K562 (cell line): Measurements from ENCODE around the gene FEN1. TPM values are rescaled to one million over a fixed set of nuclear protein-coding genes. Genes with fewer than 3 reads are reported as not detected.

Experiments used
- ATAC-seq: fragments of 200-7000 bp; cut with Tn5 transposase; 3 replicates; pipeline ENCODE4 v1.9.1; 2020; ENCODE audit warnings: moderate library complexity
- BruUV-seq: library from RNA; stranded (reverse); fragments of 400-500 nt; replicated peaks from 2 replicates; lab custom pipeline; 2021; lab: Mats Ljungman, UMichigan
- CTCF ChIA-PET: fragments of 300-600 bp; formaldehyde crosslinking; extraction: SDS; loops from one replicate; lab custom pipeline; 2021; ENCODE audit warnings: low intra/inter-chr PET ratio; lab: Yijun Ruan, JAX
- POLR2A ChIA-PET: fragments of 300-600, 350-650 bp; sonication (Branson Sonifier 250); formaldehyde crosslinking; extraction: SDS; loops from one replicate; lab custom pipeline; 2021; ENCODE audit warnings: antibody characterized with exemption, inconsistent platforms; lab: Yijun Ruan, JAX
- DNase-seq, 4 experiments: peaks; one replicate each; pipeline versions ENCODE4 v3.0.0 to v3.0.0-alpha.2; 2011 to 2018; ENCODE audit warnings: low spot score in 3 of 4, mixed read lengths in 3 of 4; ENCODE audit errors: extremely low read depth in 1 of 4
- FAIRE-seq: peaks from 2 replicates; lab custom pipeline; 2011; peaks lifted over from hg19 to GRCh38; lab: Jason Lieb, UNC
- H2AFZ ChIP-seq: 2 replicates; pipeline ENCODE4 v1.6.0; 2011; ENCODE audit warnings: low read depth, low read length, control low read depth, inconsistent platforms
- H3K27ac ChIP-seq: fragments of 200-600 bp; 3 replicates; pipeline ENCODE4 v1.8.0; 2011; ENCODE audit warnings: low read depth, mild to moderate bottlenecking, control low read depth, inconsistent platforms, low read length, moderate library complexity, mixed read lengths; ENCODE audit errors: extremely low read depth
- H3K27me3 ChIP-seq, 2 experiments: fragments of 300-600 bp in 1 of 2; 2 replicates in 1 of 2; 3 replicates in 1 of 2; pipeline versions ENCODE4 v1.6.0 to v1.8.0; 2011; ENCODE audit warnings: inconsistent platforms in 2 of 2, low read length in 2 of 2, mild to moderate bottlenecking in 1 of 2, mixed read lengths in 1 of 2, moderate library complexity in 1 of 2; ENCODE audit not compliant: control insufficient read depth in 2 of 2, insufficient read depth in 2 of 2
- H3K36me3 ChIP-seq: fragments of 300-600 bp; 3 replicates; pipeline ENCODE4 v1.8.0; 2011; ENCODE audit warnings: mild to moderate bottlenecking, low read length, inconsistent platforms; ENCODE audit not compliant: control insufficient read depth, insufficient read depth
- H3K4me1 ChIP-seq, 2 experiments: fragments of 200-600 bp in 1 of 2; replicated peaks in 1 of 2; 2 replicates in 1 of 2; 3 replicates in 1 of 2; pipeline versions ENCODE4 v1.5.1 to v1.8.0; 2011; ENCODE audit warnings: inconsistent platforms in 2 of 2, low read length in 2 of 2, mild to moderate bottlenecking in 1 of 2, mixed read lengths in 1 of 2, moderate library complexity in 1 of 2; ENCODE audit not compliant: control insufficient read depth in 2 of 2, insufficient read depth in 2 of 2
- H3K4me2 ChIP-seq: 2 replicates; pipeline ENCODE4 v1.6.1; 2011; ENCODE audit warnings: low read length, control low read depth, inconsistent platforms, mixed read lengths; ENCODE audit not compliant: insufficient read depth
- H3K4me3 ChIP-seq: fragments of 200-600 bp; sonication (generic), shearing (Covaris generic); 2 replicates; pipeline ENCODE4 v1.5.1; 2016; ENCODE audit warnings: control low read depth, inconsistent platforms
- H3K79me2 ChIP-seq: fragments of 200-600 bp; 3 replicates; pipeline ENCODE4 v1.8.0; 2011; ENCODE audit warnings: low read length, inconsistent platforms; ENCODE audit not compliant: control insufficient read depth, insufficient read depth
- H3K9ac ChIP-seq, 2 experiments: 2 replicates each; pipeline versions ENCODE4 v1.6.0 to v1.6.1; 2011; ENCODE audit warnings: low read depth in 2 of 2, low read length in 2 of 2, control low read depth in 1 of 2, inconsistent platforms in 1 of 2, mild to moderate bottlenecking in 1 of 2, mixed read lengths in 1 of 2; ENCODE audit not compliant: insufficient read depth in 1 of 2
- H3K9me1 ChIP-seq: one replicate; pipeline ENCODE4 v1.6.0; 2011; ENCODE audit warnings: inconsistent platforms, mild to moderate bottlenecking, low read length, moderate library complexity; ENCODE audit not compliant: control insufficient read depth, insufficient read depth
- H3K9me3 ChIP-seq: replicated peaks from 2 replicates; pipeline ENCODE4 v1.5.1; 2011; ENCODE audit warnings: low read depth, low read length, inconsistent platforms; ENCODE audit not compliant: control insufficient read depth, insufficient read depth
- H4K20me1 ChIP-seq: replicated peaks from 2 replicates; pipeline ENCODE4 v1.6.1; 2011; ENCODE audit warnings: low read length, inconsistent platforms, mixed read lengths; ENCODE audit not compliant: control insufficient read depth, insufficient read depth
- ZNF263 ChIP-seq: sonication (generic); formaldehyde crosslinking; IDR thresholded peaks from 2 replicates; pipeline ENCODE4 v1.8.0; 2022; ENCODE audit warnings: mild to moderate bottlenecking, missing genetic modification reagents, borderline replicate concordance
- WGBS: fragments of 100-300 bp; shearing (Covaris generic); methylation state at CpG from one replicate; pipeline ENCODE4 v1.1.6; 2016; ENCODE audit warnings: low coverage, mixed read lengths; ENCODE audit not compliant: insufficient coverage; ENCODE audit errors: missing lambda C conversion rate; 5-methylcytosine and 5-hydroxymethylcytosine counted together
- in situ Hi-C: fragments of 300-500 bp; cut with MboI; formaldehyde crosslinking; loops from 4 replicates; pipeline ENCODE4 v1.15.0; 2018; ENCODE audit warnings: inconsistent platforms, mixed read lengths
- intact Hi-C: fragments of 100-400 bp; cut with micrococcal nuclease; formaldehyde crosslinking; loops from 2 replicates; pipeline ENCODE4 v1.14.2; 2022
- polyA plus RNA-seq, 8 experiments: library from polyadenylated mRNA; depleted of rRNA in 4 of 8; stranded (reverse) in 5 of 8; unstranded in 3 of 8; fragments of >200 nt; fragmentation: Nextera tagmentation in 2 of 8; fragmentation: Illumina TruSeq in 1 of 8; extraction: Ambion mirVana in 2 of 8; extraction: Trizol in 1 of 8; gene quantifications; 2 replicates each; pipeline versions ENCODE4 v1.2.1 to v1.2.3, GENCODE V29; 2011 to 2014; ENCODE audit warnings: inconsistent platforms in 1 of 8, missing spikeins in 1 of 8
- total RNA-seq, 7 experiments: library from RNA; depleted of rRNA in 6 of 7; stranded (reverse); fragments of >200 nt in 6 of 7; fragmentation: Illumina TruSeq in 2 of 7; extraction: Trizol in 2 of 7; gene quantifications; 2 replicates each; pipeline versions ENCODE4 v1.2.1 to v1.2.3, GENCODE V29; 2011 to 2021; ENCODE audit warnings: low replicate concordance in 1 of 7
- TF ChIP-seq, protein P1 (sequence below): fragments of 150-350 bp; conservative IDR thresholded peaks from 2 replicates; pipeline ENCODE4 v1.6.1; 2014; ENCODE audit warnings: low read length

FEN1 gene
- total and polyA plus RNA-seq, 9 of the 15 experiments (the other 6 are each of a cell fraction or from before 2014, with no cell fraction given), result 58.1 to 156 (median 137) TPM

GRCh38 chr11:61771985-61772455 is 20.7 kb upstream of the FEN1 start:
- Histone ChIP-seq H3K79me2 (no peaks in the 10 kb centered on the region), H3K9me3 (no peaks in the 10 kb centered on the region), H3K9me1 (no peaks in the 10 kb centered on the region), H2AFZ (no peak overlapping the region), H3K27me3 (no peaks in the 10 kb centered on the region), H3K4me1 (peaks cover 0 to 66% of the 10 kb centered on the region in 2 experiments; a peak in 2 of 5 replicates), H3K27ac (no peak overlapping the region), H4K20me1 (no peaks in the 10 kb centered on the region), H3K4me2 (no peak overlapping the region), H3K36me3 (peaks cover 2% of the 10 kb centered on the region; the same call in 1 of the 3 replicates), H3K4me3 (no peak overlapping the region), H3K9ac (peak overlapping the region in 1 of 2 experiments; percentile 50; a peak in 1 of 4 replicates)
- ChIA-PET CTCF (no interaction called here), POLR2A (interaction anchor here (0.9 kb wide), 2 partner anchors 13 to 33 kb away, joined by 3 to 4 read pairs; no protein-coding TSS in a partner anchor)
- TF ChIP-seq, protein P1, sequence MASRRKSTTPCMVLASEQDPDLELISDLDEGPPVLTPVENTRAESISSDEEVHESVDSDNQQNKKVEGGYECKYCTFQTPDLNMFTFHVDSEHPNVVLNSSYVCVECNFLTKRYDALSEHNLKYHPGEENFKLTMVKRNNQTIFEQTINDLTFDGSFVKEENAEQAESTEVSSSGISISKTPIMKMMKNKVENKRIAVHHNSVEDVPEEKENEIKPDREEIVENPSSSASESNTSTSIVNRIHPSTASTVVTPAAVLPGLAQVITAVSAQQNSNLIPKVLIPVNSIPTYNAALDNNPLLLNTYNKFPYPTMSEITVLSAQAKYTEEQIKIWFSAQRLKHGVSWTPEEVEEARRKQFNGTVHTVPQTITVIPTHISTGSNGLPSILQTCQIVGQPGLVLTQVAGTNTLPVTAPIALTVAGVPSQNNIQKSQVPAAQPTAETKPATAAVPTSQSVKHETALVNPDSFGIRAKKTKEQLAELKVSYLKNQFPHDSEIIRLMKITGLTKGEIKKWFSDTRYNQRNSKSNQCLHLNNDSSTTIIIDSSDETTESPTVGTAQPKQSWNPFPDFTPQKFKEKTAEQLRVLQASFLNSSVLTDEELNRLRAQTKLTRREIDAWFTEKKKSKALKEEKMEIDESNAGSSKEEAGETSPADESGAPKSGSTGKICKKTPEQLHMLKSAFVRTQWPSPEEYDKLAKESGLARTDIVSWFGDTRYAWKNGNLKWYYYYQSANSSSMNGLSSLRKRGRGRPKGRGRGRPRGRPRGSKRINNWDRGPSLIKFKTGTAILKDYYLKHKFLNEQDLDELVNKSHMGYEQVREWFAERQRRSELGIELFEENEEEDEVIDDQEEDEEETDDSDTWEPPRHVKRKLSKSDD, result no peak
- peak; percentile 64; the same call in 1 of the 2 replicates for TF ChIP-seq ZNF263 (CRISPR knock-in tag)
- no peak for FAIRE-seq
- WGBS, result 67% methylated on average over 4 of the region's 7 CpGs
- DNase-seq, result no peak
- in situ Hi-C loops, result no loop called here
- BruUV-seq, result no TSS peak
- intact Hi-C loops, result no loop called here
- no peak for ATAC-seq
